NB4 (cell line): Measurements from ENCODE around the gene MASP1.

ENCODE experiments used
- DNase-seq: peaks from one replicate; pipeline ENCODE4 v3.0.0; 2010; ENCODE audit warnings: low read depth
- H3K4me3 ChIP-seq: one replicate; pipeline ENCODE4 v1.5.1; 2011; ENCODE audit warnings: mild to moderate bottlenecking, low read depth, low read length, moderate library complexity
- MYC ChIP-seq: IDR thresholded peaks from 2 replicates; pipeline ENCODE4 v1.6.1; 2011; ENCODE audit warnings: low read depth, low read length
- POLR2A ChIP-seq: IDR thresholded peaks from 2 replicates; pipeline ENCODE4 v1.6.1; 2011; ENCODE audit warnings: mild to moderate bottlenecking; ENCODE audit not compliant: insufficient read length; ENCODE audit errors: extremely low read depth
- TF ChIP-seq, protein P1 (sequence below): IDR thresholded peaks from one replicate; pipeline ENCODE4 v1.5.1; 2012; ENCODE audit warnings: low read depth, low read length
- TF ChIP-seq, protein P2 (sequence below): IDR thresholded peaks from 2 replicates; pipeline ENCODE4 v1.6.1; 2011; ENCODE audit warnings: low read depth, low read length

The MASP1 gene

DNA sequence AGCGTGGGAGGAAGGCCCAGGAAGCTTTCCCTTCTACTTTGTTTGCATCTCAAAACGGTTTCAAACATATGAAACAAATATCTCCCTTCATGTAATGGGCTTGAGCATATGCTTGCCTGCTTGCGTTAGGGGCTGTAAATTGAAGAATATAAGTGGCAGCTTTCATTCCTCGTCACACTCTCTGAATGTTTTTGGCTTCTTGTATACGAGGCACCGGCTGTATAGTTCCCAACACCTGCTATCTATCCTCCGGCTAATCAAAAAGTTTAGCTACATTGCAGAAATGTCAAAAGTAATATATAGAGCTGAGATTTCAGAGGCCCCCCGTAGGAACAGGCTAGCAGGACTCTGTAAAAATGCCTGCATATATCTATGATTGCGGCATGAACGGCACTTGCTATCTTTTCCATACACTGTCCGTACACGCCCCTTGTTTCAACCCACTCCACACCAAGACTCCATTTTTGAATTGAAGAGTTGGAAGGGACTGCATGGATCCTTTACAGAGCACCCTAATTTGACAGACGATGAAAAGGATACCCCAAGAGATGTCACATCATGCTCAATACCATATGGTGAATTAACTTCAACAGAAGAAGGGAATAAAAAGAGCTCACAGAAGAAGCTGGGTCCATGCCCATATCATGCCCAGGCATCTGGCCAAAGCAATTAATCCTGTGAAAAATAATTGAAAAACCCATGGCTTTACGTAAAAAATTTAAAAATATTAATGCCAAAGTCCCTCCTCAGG, 2.5 kb downstream of the MASP1 start:
- H3K4me3 ChIP-seq, result no peak overlapping the region
- TF ChIP-seq, protein P1, sequence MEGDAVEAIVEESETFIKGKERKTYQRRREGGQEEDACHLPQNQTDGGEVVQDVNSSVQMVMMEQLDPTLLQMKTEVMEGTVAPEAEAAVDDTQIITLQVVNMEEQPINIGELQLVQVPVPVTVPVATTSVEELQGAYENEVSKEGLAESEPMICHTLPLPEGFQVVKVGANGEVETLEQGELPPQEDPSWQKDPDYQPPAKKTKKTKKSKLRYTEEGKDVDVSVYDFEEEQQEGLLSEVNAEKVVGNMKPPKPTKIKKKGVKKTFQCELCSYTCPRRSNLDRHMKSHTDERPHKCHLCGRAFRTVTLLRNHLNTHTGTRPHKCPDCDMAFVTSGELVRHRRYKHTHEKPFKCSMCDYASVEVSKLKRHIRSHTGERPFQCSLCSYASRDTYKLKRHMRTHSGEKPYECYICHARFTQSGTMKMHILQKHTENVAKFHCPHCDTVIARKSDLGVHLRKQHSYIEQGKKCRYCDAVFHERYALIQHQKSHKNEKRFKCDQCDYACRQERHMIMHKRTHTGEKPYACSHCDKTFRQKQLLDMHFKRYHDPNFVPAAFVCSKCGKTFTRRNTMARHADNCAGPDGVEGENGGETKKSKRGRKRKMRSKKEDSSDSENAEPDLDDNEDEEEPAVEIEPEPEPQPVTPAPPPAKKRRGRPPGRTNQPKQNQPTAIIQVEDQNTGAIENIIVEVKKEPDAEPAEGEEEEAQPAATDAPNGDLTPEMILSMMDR, result no peak
- TF ChIP-seq POLR2A (no peak), MYC (no peak)
- TF ChIP-seq, protein P2, sequence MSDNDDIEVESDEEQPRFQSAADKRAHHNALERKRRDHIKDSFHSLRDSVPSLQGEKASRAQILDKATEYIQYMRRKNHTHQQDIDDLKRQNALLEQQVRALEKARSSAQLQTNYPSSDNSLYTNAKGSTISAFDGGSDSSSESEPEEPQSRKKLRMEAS, result no peak
- DNase-seq, result no peak

DNA sequence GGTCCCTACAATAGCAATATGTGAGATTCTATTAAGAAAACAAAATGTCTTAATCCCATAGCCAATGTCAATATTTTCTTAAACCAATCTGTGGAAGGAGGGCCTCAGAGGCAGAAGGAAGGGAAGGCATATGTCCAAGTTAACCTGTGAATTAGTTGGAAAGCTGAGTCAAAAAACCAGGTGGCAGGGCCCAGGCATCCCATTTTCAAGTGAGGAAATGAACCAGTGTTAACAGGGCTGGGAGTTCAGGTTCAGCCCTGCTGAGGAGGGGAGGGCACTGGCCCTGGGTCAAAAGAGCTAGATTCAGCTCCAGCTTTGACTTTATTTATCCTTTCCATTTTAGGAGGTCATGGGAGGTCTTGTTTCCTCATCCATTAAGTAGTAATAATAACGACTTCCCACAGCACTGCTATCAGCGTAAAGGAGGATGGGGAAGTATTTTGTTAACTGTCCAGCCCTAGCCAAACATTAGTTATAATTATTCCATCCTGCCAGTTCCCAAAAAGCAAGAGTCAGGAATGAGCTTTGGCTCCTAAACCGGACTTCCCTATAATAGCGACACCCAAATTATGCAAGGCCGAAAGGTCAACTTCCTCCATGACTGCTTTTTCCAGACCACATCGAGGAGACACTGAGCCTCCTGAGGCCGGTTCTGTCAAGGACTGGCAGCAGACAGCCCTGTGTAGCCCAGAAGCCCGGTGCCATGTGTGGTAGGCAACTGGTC, 3.2 kb downstream of the MASP1 start:
- H3K4me3 ChIP-seq, result no peak overlapping the region
- TF ChIP-seq POLR2A (no peak), MYC (no peak)
- TF ChIP-seq, protein P2, result no peak
- TF ChIP-seq, protein P1, result no peak
- DNase-seq, result no peak

DNA sequence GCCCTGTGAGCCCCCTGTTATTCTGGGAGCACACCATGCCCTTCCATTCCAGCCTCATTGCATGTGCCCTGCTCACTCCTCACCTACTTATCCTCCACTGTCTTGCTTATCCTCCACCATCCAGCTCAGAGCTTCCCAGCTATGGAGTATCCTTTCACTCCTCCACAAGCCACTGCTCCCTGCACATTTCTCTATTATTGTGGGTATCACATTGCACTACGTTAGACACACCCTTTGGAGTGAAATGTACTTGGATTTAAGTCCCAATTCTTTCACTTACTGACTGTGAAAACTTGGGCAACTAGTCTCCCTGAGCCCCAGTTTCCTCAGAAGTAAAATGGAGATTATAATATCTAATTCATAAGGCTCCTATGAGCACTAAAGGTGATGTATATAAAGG, 4.3 kb downstream of the MASP1 start:
- H3K4me3 ChIP-seq, result no peak overlapping the region
- TF ChIP-seq MYC (no peak), POLR2A (no peak)
- TF ChIP-seq, protein P1, result no peak
- TF ChIP-seq, protein P2, result no peak

DNA sequence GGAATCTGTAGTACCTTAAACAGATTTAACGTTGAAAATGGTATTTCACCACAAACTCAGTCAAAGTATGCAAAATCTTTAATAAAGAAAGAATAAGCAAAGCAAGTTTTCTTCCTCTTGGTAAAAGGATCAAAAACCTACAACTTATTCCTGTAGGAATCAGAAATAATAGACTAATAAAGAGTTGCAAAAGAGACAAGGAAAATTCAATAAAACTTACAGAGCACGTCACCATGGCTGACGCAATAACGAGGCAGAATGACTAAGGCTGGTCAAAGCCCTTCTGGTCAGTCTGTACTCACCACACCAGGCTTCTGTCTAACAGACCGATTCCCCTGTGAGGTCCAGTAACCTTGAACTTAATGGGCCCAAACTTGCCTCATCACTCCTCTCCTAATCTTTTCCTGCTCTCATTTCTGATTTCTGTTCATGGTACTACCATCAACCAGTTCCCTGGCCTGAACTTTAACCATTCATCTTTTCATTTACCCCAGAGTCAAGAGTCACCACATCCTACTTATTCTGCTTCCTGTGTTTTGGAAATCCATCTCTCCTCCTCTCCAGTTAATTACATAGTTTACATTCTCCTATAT, 5.0 kb downstream of the MASP1 start:
- no peak overlapping the region for H3K4me3 ChIP-seq
- TF ChIP-seq, protein P1, result no peak
- TF ChIP-seq POLR2A, result no peak
- no peak for TF ChIP-seq MYC
- TF ChIP-seq, protein P2, result no peak
- peak; percentile 26 for DNase-seq

More for the DNA sequence above, 4.3 kb downstream of the MASP1 start:
- no peak for DNase-seq

DNA sequence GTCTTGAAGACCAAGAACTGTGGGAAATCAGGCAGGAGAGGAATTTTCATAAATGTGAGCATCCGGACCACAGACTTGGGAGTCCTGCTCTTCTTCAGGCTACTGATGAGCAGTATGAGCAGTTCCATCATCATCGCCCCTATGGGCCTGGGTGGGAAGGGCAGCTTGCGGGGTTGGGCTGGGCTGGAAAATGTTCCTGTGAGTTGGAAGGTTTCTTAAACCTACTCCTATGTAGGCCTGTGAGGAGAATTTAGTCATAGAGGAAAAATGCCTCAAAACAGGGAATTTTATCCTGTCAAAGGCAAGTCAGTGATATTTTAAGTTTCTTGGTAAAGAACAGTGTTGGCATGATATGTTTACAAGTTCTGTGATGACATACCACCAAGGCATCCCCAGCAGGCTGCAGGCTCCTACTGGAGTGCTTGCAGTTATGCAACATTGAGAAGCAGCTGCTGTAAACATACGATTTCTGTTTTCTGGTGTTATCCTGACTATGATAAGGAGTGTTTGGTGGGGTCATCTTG, 10.3 kb downstream of the MASP1 start:
- no peak for DNase-seq
- H3K4me3 ChIP-seq, result no peak overlapping the region
- no peak for TF ChIP-seq MYC
- TF ChIP-seq, protein P1, result no peak
